ENCODE results near the gene ELMOD2.
A peak's percentile ranks its signal among the peaks of the same experiment; 100 is the strongest.
"Not testable (repeated sequence)": the region's sequence is repeated elsewhere in the genome, so short reads cannot be mapped to it uniquely, and the experiment has no call there.

ELMOD2 gene

GRCh38 chr4:140523857-140524742 lies at the start of gene ELMOD2:
TSS of gene ELMOD2 (plus strand) at chr4:140524168. CDS start at chr4:140525429, 1,261 bp downstream.
- peak; percentile 72 to 99 (median 97) for DNase-seq

GRCh38 chr4:140483445-140483844 lies 40.5 kb upstream of the ELMOD2 start:
- DNase-seq, result no peak

- DNase-seq, result no peak
Observed at GRCh38 chr4:140485939-140486338, 38.0 kb upstream of the ELMOD2 start.

- DNase-seq, result no peak
Observed at GRCh38 chr4:140497405-140497746, 26.6 kb upstream of the ELMOD2 start.

GRCh38 chr4:140497747-140498636 lies 26.0 kb upstream of the ELMOD2 start, which contains the start of gene MGAT4D:
TSS of gene MGAT4D (minus strand) at chr4:140498293. CDS start at chr4:140498222, 71 bp downstream.
- DNase-seq, result no peak

GRCh38 chr4:140499391-140499790 lies 24.6 kb upstream of the ELMOD2 start:
- DNase-seq, result no peak

GRCh38 chr4:140504261-140504660 lies 19.7 kb upstream of the ELMOD2 start:
- DNase-seq, result no peak

GRCh38 chr4:140513765-140514164 lies 10.2 kb upstream of the ELMOD2 start:
- DNase-seq, result not testable (repeated sequence)

GRCh38 chr4:140515423-140515822 lies 8.5 kb upstream of the ELMOD2 start:
- DNase-seq, result no peak

- no peak for DNase-seq
Observed at GRCh38 chr4:140523370-140523856, 555 bp upstream of the ELMOD2 start.

- no peak for DNase-seq
Observed at GRCh38 chr4:140529434-140529833, 5.5 kb downstream of the ELMOD2 start.

- no peak for DNase-seq
Observed at GRCh38 chr4:140533951-140534480, 10.0 kb downstream of the ELMOD2 start.

GRCh38 chr4:140556372-140557085 lies 32.6 kb downstream of the ELMOD2 start:
- no peak for DNase-seq

GRCh38 chr4:140557831-140558435 lies 34.0 kb downstream of the ELMOD2 start:
- DNase-seq, result no peak

GRCh38 chr4:140559696-140560095 lies 35.7 kb downstream of the ELMOD2 start:
- DNase-seq, result no peak

GRCh38 chr4:140568507-140569306 lies 44.7 kb downstream of the ELMOD2 start, which contains the start of gene UCP1:
TSS of gene UCP1 (minus strand) at chr4:140568961. CDS start at chr4:140568729, 232 bp downstream.
- no peak for DNase-seq

- DNase-seq, result no peak
Observed at GRCh38 chr4:140569307-140569638, 45.3 kb downstream of the ELMOD2 start.

GRCh38 chr4:140571620-140572019 lies 47.7 kb downstream of the ELMOD2 start:
- DNase-seq, result no peak

- no peak for DNase-seq
Observed at GRCh38 chr4:140575489-140575888, 51.5 kb downstream of the ELMOD2 start.

GRCh38 chr4:140579278-140579677 lies 55.3 kb downstream of the ELMOD2 start:
- DNase-seq, result no peak
